SH-SY5Y (cell line): ENCODE results near the gene GRIN2A.

Experiments used
- GATA2 ChIP-seq: IDR thresholded peaks from 2 replicates; pipeline ENCODE4 v1.6.1; 2011; ENCODE audit warnings: mild to moderate bottlenecking, low read depth, low read length
- GATA3 ChIP-seq: IDR thresholded peaks from 2 replicates; pipeline ENCODE4 v1.6.1; 2011; ENCODE audit warnings: low read depth, mild to moderate bottlenecking, low read length, moderate library complexity

The GRIN2A gene

DNA sequence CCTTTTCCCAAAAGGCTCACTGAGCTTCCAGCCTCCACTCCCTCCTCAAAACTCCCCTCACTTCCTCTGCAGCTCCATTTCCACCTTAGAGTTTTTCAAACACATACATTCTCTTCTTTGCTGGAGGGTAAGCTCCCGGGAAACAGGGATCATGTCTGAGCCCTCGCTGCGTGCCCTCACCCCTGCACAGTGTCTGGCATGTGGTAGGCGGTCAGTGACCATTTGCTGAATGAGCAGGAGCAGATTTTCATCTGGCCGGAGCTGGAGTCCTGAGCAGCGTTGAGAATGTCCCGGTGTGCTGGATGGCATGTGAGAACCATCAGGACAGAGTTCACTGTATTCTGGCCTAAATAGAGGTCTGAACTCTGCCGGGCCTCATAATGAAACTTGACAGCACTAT, 274.5 kb downstream of the GRIN2A start:
- TF ChIP-seq GATA2 (no peak), GATA3 (no peak)

DNA sequence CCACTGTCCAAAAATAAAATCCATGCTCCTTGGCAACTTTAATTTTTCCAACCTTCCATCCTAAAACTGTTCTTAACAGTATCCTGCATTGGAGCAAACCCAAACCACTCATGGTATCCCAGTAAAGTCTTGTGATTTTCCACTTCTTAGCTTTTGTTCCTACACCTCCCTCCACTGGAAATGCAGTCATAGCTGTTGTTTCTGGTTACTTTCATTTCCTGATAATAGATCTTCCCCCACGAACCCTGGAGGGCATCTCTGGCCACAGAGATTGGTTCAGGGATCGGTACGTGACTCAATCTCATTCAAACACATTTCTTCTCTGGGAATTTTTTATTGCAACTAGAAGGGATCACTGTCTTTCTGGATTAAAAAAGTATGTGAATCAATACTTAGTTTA, 276.0 kb downstream of the GRIN2A start:
- TF ChIP-seq GATA3 (no peak), GATA2 (no peak)

DNA sequence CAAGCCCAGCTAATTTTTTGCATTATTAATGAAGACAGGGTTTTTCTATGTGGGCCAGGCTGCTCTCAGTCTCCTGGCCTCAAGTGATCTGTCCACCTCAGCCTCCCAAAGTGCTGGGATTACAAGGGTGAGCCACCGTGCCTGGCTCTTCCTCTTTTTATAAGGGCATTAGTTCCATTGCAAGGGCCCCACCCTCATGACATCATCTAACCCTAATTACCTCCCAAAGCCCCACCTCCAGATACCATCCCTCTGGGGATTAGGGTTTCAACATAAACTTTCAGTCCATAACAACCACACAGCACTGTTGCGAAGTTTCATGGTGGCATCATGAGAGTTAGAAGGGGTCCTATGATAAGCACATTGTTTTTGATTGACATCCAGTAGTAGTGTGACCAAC, 277.7 kb downstream of the GRIN2A start:
- TF ChIP-seq GATA3 (no peak), GATA2 (no peak)

DNA sequence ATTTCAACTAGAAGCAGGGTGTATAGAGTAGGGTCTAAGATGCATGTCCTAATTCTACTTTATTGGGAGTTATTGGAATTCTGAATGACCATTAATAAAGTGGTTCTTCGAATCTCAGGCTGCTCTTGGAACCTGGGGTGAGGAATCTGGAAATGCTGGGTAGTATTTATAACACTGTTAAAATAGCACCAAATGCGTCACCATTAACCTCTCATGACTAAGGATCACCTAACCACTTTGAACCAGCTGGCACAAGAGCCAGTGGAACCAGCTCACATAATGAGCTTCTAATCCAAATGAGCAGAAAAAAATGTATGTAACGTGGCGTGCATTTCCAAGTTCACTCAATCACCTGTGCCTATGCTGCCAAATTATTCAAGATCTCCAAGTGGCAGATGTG, 281.7 kb downstream of the GRIN2A start:
- TF ChIP-seq GATA2 (no peak), GATA3 (no peak)

DNA sequence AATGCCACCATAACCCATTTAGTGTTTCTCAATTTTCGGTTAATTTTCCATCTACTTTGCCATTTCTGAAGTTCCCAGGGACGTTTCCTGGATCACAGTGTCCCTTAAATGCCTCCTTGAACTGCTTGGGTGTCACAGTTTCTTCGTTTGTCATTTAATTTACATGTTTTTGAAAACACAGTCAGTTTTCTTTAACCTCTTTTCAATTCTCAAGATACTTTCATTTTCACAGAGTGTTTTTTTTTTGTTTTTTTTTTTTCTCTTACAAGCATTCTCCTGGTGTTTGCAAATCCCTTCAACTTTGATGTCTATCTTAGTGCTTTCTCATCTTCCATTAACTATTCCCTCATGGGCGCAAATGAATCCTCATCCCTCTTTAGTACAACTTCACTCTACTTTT, 283.7 kb downstream of the GRIN2A start:
- TF ChIP-seq GATA2 (no peak), GATA3 (no peak)

DNA sequence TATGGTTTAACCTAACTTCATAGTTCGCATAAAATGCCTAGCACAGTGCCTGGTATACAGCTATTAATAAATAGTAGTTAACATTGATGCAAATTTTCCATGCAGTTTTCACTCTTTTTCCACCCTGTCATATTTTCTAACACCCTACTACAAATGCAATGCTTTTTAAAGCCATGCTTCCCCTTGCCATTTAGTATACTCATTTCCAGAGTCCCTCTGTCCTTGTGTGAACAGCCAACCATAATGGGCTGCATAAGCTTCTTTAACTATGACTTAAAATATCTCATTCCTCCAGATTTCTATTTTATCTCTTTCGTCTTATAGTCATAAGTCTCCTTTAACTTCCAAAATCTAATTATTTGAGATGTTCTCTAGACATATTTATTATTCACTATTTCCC, 284.1 kb downstream of the GRIN2A start:
- TF ChIP-seq GATA3 (no peak), GATA2 (no peak)

DNA sequence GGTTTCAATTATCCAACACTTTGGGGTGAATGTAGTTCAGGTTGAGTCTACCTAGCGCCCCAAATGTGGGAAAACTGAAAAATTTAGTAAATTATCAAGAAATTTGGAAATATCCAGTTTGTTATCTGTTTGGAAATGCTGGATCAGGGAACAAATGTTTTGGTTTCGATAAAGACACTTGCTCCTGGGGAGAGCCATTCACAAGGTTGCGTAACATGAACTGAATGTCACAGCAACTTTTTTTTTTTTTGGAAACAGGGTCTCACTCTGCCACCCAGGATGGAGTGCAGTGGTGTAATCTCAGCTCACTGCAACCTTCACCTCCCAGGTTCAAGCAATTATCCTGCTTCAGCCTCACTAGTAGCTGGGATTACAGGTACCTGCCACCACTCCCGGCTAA, 286.4 kb downstream of the GRIN2A start:
- no peak for TF ChIP-seq GATA2
- no peak for TF ChIP-seq GATA3

DNA sequence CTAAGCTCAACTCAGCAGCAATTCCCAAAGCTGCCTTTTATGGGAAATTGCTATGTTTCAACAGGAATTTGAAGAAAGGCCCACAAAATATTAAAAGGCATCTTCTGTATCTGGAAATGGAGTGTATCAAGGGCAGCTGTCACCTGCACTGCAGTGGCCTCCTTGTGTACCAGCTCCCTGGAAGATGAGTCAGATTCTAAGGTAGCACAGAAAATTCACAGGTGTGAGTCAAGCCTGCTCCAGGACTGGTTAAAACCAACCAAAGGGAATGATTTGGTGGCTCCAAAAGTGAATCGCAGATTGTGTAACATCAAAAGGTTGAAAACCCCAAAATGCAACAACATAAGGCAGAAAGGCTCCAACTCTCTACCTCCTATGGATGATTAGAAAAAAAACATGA, 296.4 kb downstream of the GRIN2A start:
- no peak for TF ChIP-seq GATA3
- no peak for TF ChIP-seq GATA2

DNA sequence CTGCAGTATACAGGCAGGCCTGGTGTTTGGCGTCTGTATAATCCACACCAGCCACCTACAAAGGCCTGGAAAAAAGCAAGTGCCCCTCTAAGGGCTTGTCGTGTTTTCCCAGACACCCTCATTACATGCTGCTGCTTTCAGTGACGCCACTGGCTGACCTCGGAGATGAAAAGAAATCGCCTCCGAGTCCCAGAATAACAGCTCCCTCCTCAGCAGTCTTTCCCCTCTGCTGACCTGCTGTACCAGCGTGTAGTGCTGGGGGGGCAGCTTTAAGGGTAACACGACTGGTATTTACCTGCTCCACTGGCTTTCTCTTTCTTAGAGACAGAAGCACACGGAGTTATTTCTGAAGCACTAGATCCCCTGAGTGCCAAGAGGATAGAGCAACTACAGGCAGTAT, 296.8 kb downstream of the GRIN2A start:
- TF ChIP-seq GATA3, result no peak

DNA sequence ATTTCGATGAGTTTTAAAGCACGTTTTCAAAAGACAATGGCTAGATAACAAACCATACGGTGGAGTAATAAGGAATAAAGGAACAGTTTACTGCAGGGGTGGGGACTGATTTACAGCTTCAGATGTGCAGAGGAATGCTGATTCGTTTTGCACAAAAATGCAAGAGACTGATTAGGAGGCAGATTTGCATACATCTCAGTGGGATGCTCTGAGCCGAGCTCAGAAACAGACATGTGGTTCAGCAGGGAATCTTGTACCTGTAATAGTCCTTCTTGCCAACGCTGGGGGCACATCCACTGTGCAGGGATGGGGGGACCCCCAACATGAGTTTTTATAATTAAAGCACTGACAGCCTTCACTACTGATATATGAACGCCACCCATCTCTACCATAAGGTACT, 308.0 kb downstream of the GRIN2A start:
- TF ChIP-seq GATA3 (no peak), GATA2 (no peak)

DNA sequence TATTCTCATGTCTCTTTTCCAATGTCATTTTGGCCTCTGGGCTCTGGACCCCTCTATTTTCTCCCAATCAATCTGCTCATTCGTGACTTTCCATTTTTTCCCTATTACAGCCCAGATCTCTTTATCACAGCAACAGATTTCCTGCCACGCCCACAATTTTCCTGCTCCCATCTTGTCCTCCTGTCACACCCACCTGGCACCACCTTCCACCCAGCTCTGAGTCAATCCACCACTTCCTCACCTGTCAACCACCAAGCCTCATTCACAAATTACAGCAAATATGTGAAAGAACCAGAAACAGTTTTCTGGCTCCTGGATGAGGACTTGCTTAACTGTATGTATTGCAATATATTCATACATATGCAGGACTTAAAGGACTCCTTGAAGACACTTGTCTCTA, 311.3 kb downstream of the GRIN2A start:
- TF ChIP-seq GATA2 (no peak), GATA3 (no peak)

DNA sequence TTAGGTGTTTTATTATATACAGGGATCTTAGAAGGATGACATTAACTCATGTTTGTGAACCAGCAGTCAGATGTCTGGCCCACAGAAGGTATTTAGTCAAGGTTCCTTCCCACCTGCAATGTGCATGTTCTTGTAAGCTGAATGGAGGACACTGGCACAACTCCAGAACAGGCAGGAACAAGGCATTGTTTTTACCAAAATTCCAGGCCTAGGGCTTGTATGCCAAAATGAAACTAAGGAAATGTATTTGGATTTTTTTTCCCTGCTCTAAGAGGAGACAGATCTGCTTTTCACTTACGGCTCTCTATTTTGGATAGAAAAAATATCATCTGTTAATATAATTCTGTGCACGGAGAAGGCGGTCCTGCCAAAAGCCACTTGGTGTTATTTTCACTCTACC, 312.5 kb downstream of the GRIN2A start:
- TF ChIP-seq GATA2, result no peak
- TF ChIP-seq GATA3, result no peak

DNA sequence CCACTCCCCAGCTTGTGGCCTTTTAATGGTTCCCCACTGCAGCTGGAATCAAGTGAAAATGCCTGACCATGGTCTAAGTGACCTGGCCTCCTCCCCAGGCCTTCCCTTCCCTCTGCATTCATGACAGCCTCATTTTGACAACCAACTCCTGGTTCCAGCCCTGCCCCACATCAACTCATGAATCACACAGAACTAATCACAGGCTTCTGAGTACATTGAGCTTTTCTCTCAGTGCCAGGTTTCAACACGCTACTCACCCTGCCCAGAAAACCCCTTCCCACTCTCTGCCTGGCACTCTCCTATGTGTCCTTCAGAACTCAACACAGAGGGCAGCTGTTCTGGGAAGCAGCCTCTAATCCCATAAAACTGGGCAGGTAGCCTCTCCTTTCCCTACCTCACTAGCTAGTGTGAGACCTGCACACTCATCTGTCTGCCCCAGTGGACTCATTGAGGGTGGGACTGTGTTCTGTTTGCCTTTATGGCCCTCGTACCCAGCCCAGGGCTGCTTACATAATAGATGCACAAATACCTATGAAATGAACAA, 313.6 kb downstream of the GRIN2A start:
- TF ChIP-seq GATA2 (no peak), GATA3 (no peak)

DNA sequence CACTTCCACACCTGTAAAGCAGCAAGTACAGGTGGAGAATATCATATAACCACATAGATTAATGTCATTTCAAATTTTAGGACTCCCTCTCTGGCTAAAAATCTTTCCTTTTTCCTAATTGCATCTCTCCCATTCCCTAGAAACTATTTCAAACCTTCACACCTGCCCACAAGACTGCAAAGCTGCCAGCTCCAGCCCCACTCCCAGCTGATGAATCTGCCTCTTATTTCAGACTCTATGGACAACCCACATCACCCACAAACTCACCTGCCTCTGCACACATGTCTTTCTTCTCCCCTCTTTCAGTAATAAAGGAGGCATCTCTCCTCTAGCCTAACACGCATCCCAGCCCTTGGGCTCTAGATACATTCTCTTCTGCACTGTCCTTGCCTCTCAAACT, 315.1 kb downstream of the GRIN2A start:
- TF ChIP-seq GATA2 (no peak), GATA3 (no peak)

DNA sequence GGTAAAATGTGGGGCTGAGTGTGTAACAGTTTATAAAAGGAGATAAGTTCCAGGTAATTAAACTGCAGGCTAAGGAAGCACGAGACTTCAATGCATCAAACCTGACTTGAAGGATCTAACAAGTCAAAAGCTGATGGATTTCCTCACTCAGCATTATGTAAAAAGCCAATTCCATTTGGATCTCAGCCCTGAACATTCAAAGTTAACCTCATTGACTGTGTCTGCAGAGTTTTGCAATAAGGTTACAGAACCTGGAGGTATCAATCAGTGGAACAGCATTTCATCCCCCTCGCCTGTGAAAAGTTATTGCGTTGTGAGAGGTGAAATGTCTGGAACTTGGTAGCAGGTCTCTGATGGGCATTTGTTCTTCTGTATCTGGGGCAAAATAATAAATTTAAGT, 317.8 kb downstream of the GRIN2A start:
- TF ChIP-seq GATA2 (no peak), GATA3 (no peak)

DNA sequence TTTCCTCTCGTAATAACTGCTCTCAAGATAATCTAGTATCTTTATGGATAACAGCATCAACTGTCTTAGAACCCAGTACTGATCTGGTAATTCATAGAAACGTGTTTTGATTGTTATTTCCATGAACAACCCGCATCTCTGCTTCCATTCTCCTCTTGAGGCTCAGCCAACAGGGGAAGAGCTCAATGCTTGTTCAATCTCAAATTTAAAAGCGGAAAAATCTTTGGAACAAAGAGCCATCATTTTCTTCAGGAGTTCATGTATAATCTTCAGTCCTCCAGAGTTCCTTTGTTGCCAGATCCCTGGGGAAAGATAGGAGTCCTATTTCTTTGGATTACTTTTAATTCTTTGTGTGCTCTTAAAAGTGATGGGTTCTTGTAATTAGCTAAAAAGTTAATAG, 319.9 kb downstream of the GRIN2A start:
- no peak for TF ChIP-seq GATA3
- TF ChIP-seq GATA2, result no peak

DNA sequence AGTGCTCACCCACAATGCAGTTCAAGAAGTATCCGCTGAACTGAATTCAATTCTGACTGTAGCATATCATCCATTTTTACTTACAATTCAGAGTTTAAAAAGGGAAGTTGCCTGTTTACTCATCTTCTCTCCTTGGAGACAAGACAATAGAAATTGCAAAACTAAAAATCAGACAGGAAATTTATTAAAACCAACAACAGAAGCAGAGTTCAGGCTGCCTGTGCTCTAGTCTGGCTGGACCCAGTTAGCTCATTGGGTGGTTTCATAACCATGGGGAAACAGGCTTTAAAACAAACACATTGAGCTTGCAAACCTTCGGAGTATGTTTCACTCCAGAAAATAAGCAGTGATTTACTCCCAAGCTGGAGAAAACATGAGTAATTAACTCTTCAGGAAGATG, 321.4 kb downstream of the GRIN2A start:
- no peak for TF ChIP-seq GATA2
- no peak for TF ChIP-seq GATA3
